PC-3 (cell line): Measurements from ENCODE around the gene KCNQ1. TPM values are rescaled to one million over a fixed set of nuclear protein-coding genes. Genes with fewer than 3 reads are reported as not detected.

ENCODE experiments used
- ATAC-seq: fragments of 200-7000 bp; cut with Tn5 transposase; 2 replicates; pipeline ENCODE4 v1.9.1; 2020; ENCODE audit warnings: mild to moderate bottlenecking, moderate library complexity
- BruUV-seq: library from RNA; stranded (reverse); fragments of 400-500 nt; replicated peaks from 2 replicates; lab custom pipeline; 2021; lab: Mats Ljungman, UMichigan
- CTCF ChIA-PET: fragments of 300-600 bp; sonication (Branson Sonifier 250); formaldehyde crosslinking; loops from one replicate; lab custom pipeline; 2022; ENCODE audit warnings: antibody characterized with exemption; lab: Charles Lee
- POLR2A ChIA-PET: fragments of 300-600 bp; sonication (Branson Sonifier 250); formaldehyde crosslinking; loops from one replicate; lab custom pipeline; 2022; ENCODE audit warnings: antibody characterized with exemption; ENCODE audit not compliant: unreplicated experiment; lab: Charles Lee
- DNase-seq: peaks from one replicate; pipeline ENCODE4 v3.0.0-alpha.2; 2015
- H2AFZ ChIP-seq: fragments of 300-600 bp; sonication (generic); 2 replicates; pipeline ENCODE4 v1.6.0; 2016; ENCODE audit warnings: antibody characterized with exemption, low read length
- H3F3A ChIP-seq: fragments of 300-600 bp; sonication (generic); one replicate; pipeline ENCODE4 v1.6.0; 2017; ENCODE audit warnings: antibody characterized with exemption, low read length, control low read depth, mild to moderate bottlenecking; ENCODE audit not compliant: unreplicated experiment
- H3K27ac ChIP-seq: fragments of 300-600 bp; sonication (generic); 2 replicates; pipeline ENCODE4 v1.5.1; 2016; ENCODE audit warnings: mild to moderate bottlenecking, low read length
- H3K27me3 ChIP-seq: fragments of 300-600 bp; sonication (generic); 2 replicates; pipeline ENCODE4 v1.6.1; 2016; ENCODE audit warnings: low read length, mixed read lengths
- H3K36me3 ChIP-seq: fragments of 300-600 bp; sonication (generic); 2 replicates; pipeline ENCODE4 v1.6.1; 2016; ENCODE audit warnings: low read depth, mixed run types, low read length, mixed read lengths
- H3K4me1 ChIP-seq: fragments of 300-600 bp; sonication (generic); 2 replicates; pipeline ENCODE4 v1.5.1; 2016; ENCODE audit warnings: low read length; ENCODE audit not compliant: insufficient read depth
- H3K4me2 ChIP-seq: fragments of 300-600 bp; sonication (generic); 2 replicates; pipeline ENCODE4 v1.6.0; 2016; ENCODE audit warnings: low read length
- H3K4me3 ChIP-seq: fragments of 300-600 bp; sonication (generic); 2 replicates; pipeline ENCODE4 v1.5.1; 2016; ENCODE audit warnings: mild to moderate bottlenecking, low read length, mixed read lengths
- H3K79me2 ChIP-seq: fragments of 300-600 bp; sonication (generic); 2 replicates; pipeline ENCODE4 v1.6.1; 2017; ENCODE audit warnings: low read length, mixed read lengths
- H3K9ac ChIP-seq: fragments of 300-600 bp; sonication (generic); 2 replicates; pipeline ENCODE4 v1.6.0; 2016; ENCODE audit warnings: mild to moderate bottlenecking, low read length
- H3K9me2 ChIP-seq: fragments of 300-600 bp; sonication (generic); replicated peaks from 2 replicates; pipeline ENCODE4 v1.6.1; 2016; ENCODE audit warnings: mixed run types, low read length, mixed read lengths
- H3K9me3 ChIP-seq: fragments of 300-600 bp; sonication (generic); 2 replicates; pipeline ENCODE4 v1.6.1; 2016; ENCODE audit warnings: low read length, mixed read lengths
- H4K20me1 ChIP-seq: fragments of 300-600 bp; sonication (generic); 2 replicates; pipeline ENCODE4 v1.6.1; 2016; ENCODE audit warnings: low read length, mixed read lengths
- CTCF ChIP-seq: fragments of 300-600 bp; sonication (generic); conservative IDR thresholded peaks from 2 replicates; pipeline ENCODE4 v1.5.1; 2017; ENCODE audit warnings: antibody characterized with exemption, low read depth, mild to moderate bottlenecking, low read length
- EZH2 ChIP-seq: fragments of 300-600 bp; sonication (generic); IDR thresholded peaks from one replicate; pipeline ENCODE4 v1.6.1; 2017; ENCODE audit warnings: antibody characterized with exemption, mild to moderate bottlenecking, low read length; ENCODE audit not compliant: unreplicated experiment
- EZH2phosphoT487 ChIP-seq: fragments of 300-600 bp; sonication (generic); IDR thresholded peaks from 2 replicates; pipeline ENCODE4 v1.6.1; 2018; ENCODE audit warnings: mild to moderate bottlenecking, antibody characterized with exemption, low read length, borderline replicate concordance
- intact Hi-C: fragments of 100-400 bp; cut with micrococcal nuclease; formaldehyde crosslinking; loops from 2 replicates; pipeline ENCODE4 v1.9.0; 2023
- total RNA-seq: library from RNA; depleted of rRNA; stranded (reverse); fragments of >200 nt; gene quantifications from 2 replicates; pipeline ENCODE4 v1.2.3, GENCODE V29; 2014

The KCNQ1 gene
- total RNA-seq, 1 experiment from 2014 or later, result 0.40 TPM

DNA sequence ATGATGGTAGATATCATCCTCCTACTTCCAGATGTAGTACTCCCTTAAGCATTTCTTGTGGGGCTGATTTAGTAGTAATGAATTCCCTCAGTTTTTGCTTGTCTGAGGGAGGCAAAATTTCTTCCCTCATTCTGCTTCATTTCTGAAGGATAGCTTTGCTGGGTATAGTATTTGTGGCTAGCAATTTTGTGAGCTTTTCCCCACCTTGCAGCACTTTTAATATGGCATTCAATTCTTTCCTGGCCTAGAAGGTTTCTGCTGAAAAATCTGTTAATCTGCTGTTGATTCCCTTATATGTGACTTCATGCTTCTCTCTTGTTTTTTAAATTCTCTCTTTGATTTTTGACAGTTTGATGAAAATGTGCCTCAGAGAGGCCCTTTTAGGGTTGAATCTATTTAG, 204.6 kb downstream of the KCNQ1 start:
- Histone ChIP-seq H3K9ac (no peak overlapping the region), H3K36me3 (no peaks in the 10 kb centered on the region), H3F3A (no peaks in the 10 kb centered on the region), H3K9me2 (no peaks in the 10 kb centered on the region), H3K4me1 (no peaks in the 10 kb centered on the region), H3K27me3 (no peaks in the 10 kb centered on the region), H4K20me1 (no peaks in the 10 kb centered on the region), H2AFZ (no peak overlapping the region), H3K4me2 (no peak overlapping the region), H3K4me3 (no peak overlapping the region), H3K9me3 (peaks cover 23% of the 10 kb centered on the region), H3K27ac (no peak overlapping the region), H3K79me2 (no peaks in the 10 kb centered on the region)
- TF ChIP-seq EZH2 (no peak), CTCF (no peak), EZH2phosphoT487 (no peak)
- ChIA-PET POLR2A (no interaction called here), CTCF (no interaction called here)
- no peak for DNase-seq
- no TSS peak for BruUV-seq
- no peak for ATAC-seq
- intact Hi-C loops, result no loop called here

DNA sequence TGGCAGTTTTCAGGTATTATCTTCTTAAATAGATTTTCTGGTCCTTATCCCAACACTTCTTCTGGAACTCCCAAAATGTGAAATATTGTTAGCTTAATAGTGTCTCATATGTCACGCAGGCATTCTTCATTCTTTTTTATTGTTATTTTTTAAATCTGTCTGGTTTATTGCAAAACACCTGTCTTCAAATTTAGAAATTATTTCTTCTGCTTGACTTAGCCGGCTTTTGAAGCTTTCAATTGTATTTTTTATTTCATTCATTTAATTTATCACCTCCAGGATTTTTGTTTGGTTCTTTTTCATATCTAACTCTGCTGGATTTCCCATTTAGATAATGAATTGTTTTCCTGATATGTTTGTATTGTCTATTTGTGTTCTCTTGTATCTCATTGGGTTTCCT, 205.0 kb downstream of the KCNQ1 start:
- H3K27ac ChIP-seq, result no peak overlapping the region
- no peaks in the 10 kb centered on the region for H3K79me2 ChIP-seq
- no peaks in the 10 kb centered on the region for H3K4me1 ChIP-seq
- CTCF ChIA-PET, result no interaction called here
- ATAC-seq, result no peak
- H3F3A ChIP-seq, result no peaks in the 10 kb centered on the region
- no peaks in the 10 kb centered on the region for H4K20me1 ChIP-seq
- peaks cover 19% of the 10 kb centered on the region for H3K9me3 ChIP-seq
- intact Hi-C loops, result no loop called here
- POLR2A ChIA-PET, result no interaction called here
- no TSS peak for BruUV-seq
- H3K9me2 ChIP-seq, result no peaks in the 10 kb centered on the region
- H3K9ac ChIP-seq, result no peak overlapping the region
- TF ChIP-seq CTCF (no peak), EZH2 (no peak), EZH2phosphoT487 (no peak)
- no peak for DNase-seq
- H3K4me2 ChIP-seq, result no peak overlapping the region
- no peaks in the 10 kb centered on the region for H3K27me3 ChIP-seq
- H2AFZ ChIP-seq, result no peak overlapping the region
- H3K36me3 ChIP-seq, result no peaks in the 10 kb centered on the region
- no peak overlapping the region for H3K4me3 ChIP-seq

- Histone ChIP-seq H3K9me2 (no peaks in the 10 kb centered on the region), H3K9ac (no peak overlapping the region), H3K36me3 (no peaks in the 10 kb centered on the region), H3K4me2 (no peak overlapping the region), H3K27ac (no peak overlapping the region), H2AFZ (no peak overlapping the region), H3K9me3 (peaks cover 19% of the 10 kb centered on the region), H3K79me2 (no peaks in the 10 kb centered on the region), H3K4me3 (no peak overlapping the region), H3K27me3 (no peaks in the 10 kb centered on the region), H4K20me1 (no peaks in the 10 kb centered on the region), H3F3A (no peaks in the 10 kb centered on the region), H3K4me1 (no peaks in the 10 kb centered on the region)
- no peak for TF ChIP-seq EZH2phosphoT487
- no peak for TF ChIP-seq CTCF
- TF ChIP-seq EZH2, result no peak
- intact Hi-C loops, result no loop called here
- DNase-seq (no peak), ATAC-seq (no peak)
- BruUV-seq, result no TSS peak
- ChIA-PET POLR2A (no interaction called here), CTCF (no interaction called here)
These were observed 205.6 kb downstream of the KCNQ1 start for GRCh38 chr11:2650343-2650867.
